ENCODE data around the gene PTGER2.

Gene PTGER2

GRCh38 chr14:52305014-52305413 lies 9.1 kb upstream of the PTGER2 start:
- no peak for DNase-seq

- DNase-seq = no peak
Measured at GRCh38 chr14:52307376-52307775, 6.7 kb upstream of the PTGER2 start.

- no peak for DNase-seq
Measured at GRCh38 chr14:52307905-52308304, 6.2 kb upstream of the PTGER2 start.

GRCh38 chr14:52310541-52310940 lies 3.6 kb upstream of the PTGER2 start:
- no peak for DNase-seq

- no peak for DNase-seq
Measured at GRCh38 chr14:52312931-52313355, 1.2 kb upstream of the PTGER2 start.

GRCh38 chr14:52313462-52313861 lies 650 bp upstream of the PTGER2 start:
- no peak for DNase-seq

- DNase-seq = no peak
Measured at GRCh38 chr14:52314595-52315354, 663 bp downstream of the PTGER2 start.

- no peak for DNase-seq
Measured at GRCh38 chr14:52315355-52315718, 1.2 kb downstream of the PTGER2 start.

GRCh38 chr14:52318062-52318461 lies 4.0 kb downstream of the PTGER2 start:
- no peak for DNase-seq

GRCh38 chr14:52318826-52319645 lies 4.9 kb downstream of the PTGER2 start:
- DNase-seq = peak; percentile 43

- no peak for DNase-seq
Measured at GRCh38 chr14:52319919-52320318, 5.8 kb downstream of the PTGER2 start.

GRCh38 chr14:52325126-52325525 lies 11.0 kb downstream of the PTGER2 start:
- DNase-seq = peak; percentile 72

GRCh38 chr14:52325630-52326029 lies 11.5 kb downstream of the PTGER2 start:
- no peak for DNase-seq

GRCh38 chr14:52327374-52328226 lies 13.5 kb downstream of the PTGER2 start:
- DNase-seq = peak; percentile 66

- DNase-seq = peak; percentile 85
Measured at GRCh38 chr14:52328276-52328675, 14.2 kb downstream of the PTGER2 start.

GRCh38 chr14:52329678-52330369 lies 15.7 kb downstream of the PTGER2 start:
- no peak for DNase-seq

GRCh38 chr14:52332269-52332668 lies 18.2 kb downstream of the PTGER2 start:
- no peak for DNase-seq

GRCh38 chr14:52333108-52333507 lies 19.0 kb downstream of the PTGER2 start:
- no peak for DNase-seq

GRCh38 chr14:52333823-52334657 lies 19.9 kb downstream of the PTGER2 start:
- DNase-seq = peak; percentile 42

GRCh38 chr14:52336241-52336640 lies 22.1 kb downstream of the PTGER2 start:
- no peak for DNase-seq

GRCh38 chr14:52338051-52338681 lies 24.1 kb downstream of the PTGER2 start:
- DNase-seq = peak; percentile 85

All from fibroblast of skin of right biceps (primary cell).